Measurements from ENCODE around the gene MPPED2.

The MPPED2 gene, protein sequence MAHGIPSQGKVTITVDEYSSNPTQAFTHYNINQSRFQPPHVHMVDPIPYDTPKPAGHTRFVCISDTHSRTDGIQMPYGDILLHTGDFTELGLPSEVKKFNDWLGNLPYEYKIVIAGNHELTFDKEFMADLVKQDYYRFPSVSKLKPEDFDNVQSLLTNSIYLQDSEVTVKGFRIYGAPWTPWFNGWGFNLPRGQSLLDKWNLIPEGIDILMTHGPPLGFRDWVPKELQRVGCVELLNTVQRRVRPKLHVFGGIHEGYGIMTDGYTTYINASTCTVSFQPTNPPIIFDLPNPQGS

DNA sequence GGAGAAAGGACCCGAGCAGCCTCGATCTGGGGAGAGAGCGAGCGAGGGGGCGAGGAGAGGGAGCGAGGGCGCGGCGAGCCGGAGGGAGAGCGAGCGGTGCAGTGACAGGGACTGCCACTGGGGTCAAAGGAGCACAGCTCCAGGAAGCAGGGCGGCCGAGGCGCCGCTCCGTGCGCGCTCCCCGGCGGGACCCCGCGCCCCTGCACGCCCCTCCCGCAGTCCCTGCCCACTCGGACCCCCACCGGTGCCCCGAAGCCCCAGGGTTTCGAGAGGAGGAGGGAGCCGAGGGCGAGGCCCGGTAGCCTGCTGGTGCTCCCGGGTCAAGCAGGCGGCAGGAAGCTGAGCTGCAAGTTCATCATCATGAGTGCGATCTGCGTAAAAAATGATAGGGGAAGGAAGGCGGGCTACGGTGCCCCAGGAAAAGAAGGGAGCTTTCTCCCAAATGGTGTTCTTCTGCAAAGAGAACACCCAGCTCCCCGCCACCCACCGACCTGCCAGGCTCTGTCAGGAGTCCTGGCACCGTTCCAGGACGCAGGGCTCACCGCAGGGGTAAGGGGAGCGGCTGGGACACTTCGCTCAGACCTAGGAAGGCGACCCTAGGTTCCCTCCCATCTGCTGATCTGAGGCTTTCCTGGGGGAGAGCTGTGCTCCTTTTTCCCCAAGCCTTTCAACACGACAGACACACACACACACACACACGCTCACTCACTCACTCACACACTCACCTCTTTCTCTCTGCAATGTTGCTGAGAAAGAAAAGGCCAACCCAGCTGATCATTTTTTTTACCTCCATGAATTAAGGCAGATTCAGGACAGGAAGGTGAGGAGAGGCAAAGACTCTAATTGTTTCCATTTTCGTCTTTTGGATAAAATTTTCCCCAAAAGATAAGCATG, at the start of gene MPPED2:
TSS of gene MPPED2 (minus strand) at position 103 of the 894 bp plus-strand sequence. CDS start 5,980 bp downstream, outside the sequence.
- peak; percentile 49 for DNase-seq

DNA sequence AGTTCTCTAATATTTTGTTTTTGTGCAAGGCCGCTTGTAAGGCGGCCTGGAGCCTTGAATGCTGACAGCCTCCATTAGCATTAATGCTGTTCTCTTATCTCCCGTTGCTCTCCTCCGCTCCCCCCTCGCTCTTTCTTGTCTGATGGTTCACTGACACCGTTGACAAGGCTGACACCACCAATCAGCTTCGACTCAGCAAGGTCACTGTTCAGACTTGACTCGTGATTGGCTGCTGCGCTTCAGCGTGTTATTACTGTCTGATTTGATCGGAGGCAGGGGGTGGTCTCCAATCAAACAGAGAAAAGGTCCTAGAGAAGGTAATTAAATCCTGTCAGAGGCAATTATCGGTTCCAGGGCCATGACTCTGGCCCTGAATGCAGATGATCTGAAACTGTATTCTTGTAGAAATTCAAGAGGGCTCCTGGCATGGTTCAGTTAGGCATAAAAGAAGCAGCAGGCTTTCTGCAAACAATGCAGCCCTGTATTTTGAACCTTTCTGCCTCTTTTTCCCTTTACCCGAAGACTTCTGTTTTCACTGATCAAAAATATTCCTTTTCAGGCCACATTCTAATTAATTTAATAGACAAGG, 49.3 kb upstream of the MPPED2 start:
- DNase-seq = peak; percentile 18

DNA sequence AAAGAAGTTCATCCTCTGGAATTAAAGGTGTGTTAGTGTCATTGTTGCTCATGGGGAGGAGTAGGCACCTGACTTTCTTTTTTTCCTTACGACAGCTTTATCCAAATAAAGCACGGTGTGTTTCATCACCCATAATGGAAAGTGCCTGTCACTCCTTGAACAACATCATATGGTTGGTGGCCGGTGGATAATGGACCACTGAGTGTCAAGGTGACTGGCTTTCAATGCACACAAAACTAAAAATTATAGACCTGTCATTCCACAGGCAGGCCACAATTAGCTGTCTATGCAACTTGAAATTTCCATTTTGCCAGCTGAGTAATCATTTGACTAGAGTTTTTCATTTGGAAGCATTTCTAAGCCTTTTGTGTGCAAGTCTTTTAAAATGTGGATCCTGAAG, 45.0 kb upstream of the MPPED2 start:
- DNase-seq = no peak

DNA sequence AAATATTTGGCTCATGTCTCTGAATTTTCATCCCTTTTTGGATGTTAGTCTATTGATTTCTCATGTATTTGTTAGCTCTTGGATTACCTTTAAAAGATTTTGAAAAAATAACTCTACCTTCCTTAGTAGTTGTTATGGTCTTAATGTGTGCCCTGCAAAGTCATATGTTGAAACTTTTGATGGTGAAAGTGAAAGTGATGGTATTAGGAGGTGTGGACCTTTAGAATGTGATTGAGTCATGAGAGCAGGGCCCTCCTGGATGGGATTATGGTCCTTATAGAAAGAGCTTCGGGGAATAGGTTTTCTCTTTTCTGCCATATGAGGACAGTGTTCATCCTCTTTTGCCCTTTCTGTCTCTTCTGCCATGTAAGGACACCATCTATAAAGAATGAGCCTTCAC, 33.6 kb upstream of the MPPED2 start:
- no peak for DNase-seq

DNA sequence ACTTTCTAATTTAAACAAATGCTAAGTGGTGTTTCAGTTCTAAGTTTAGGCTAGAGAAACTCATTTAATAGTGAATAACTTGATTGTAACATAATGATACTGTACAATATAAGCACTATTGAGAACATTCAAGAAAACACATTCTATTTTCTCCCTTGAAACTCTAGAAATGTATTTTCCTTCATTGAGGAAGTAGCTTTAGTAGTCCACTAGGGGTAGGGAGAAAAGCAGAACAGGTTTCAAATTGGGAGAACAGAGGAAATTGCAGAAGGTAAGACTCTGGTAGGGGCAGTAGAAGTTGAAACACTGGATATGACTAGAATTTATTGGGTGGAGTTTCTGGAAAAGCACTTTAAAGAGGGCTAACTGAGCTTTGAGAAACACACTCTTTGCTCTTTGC, 31.6 kb upstream of the MPPED2 start:
- no peak for DNase-seq

DNA sequence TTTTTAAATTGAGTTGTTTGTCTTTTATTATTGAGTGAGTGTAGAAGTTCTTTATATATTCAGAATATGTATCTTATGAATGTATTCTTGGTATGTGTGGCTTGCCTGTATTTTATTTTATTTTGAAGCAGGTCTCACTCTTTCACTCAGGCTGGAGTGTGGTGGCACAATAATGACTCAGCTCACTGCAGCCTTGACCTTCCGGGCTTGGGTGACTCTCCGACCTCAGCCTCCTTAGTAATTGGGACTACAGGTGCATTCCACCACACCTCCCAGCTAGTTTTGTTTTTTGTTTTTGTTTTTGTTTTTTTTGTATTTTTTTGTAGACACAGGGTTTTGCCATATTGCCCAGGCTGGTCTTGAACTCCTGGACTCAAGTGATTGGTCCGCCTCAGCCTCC, 24.5 kb upstream of the MPPED2 start:
- DNase-seq = no peak

DNA sequence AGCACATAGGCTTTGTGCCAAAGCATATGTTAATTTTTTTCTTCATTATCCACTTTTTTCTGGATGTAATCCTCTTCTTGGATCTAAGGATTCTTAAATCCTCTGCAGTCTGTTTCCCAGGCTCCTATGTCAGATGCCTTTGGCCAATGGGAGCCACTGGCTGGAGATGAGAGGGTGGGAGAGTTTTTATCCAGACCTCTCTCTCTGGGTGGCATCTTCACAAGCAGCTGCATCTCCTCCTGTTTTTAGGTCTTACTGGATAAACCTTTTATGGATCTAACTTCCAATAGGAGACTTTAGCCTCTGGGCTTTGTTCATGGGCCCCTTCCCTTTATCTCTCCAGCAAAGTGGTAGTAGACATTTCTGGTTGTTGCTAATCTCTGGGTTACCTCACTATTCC, 22.4 kb upstream of the MPPED2 start:
- no peak for DNase-seq

DNA sequence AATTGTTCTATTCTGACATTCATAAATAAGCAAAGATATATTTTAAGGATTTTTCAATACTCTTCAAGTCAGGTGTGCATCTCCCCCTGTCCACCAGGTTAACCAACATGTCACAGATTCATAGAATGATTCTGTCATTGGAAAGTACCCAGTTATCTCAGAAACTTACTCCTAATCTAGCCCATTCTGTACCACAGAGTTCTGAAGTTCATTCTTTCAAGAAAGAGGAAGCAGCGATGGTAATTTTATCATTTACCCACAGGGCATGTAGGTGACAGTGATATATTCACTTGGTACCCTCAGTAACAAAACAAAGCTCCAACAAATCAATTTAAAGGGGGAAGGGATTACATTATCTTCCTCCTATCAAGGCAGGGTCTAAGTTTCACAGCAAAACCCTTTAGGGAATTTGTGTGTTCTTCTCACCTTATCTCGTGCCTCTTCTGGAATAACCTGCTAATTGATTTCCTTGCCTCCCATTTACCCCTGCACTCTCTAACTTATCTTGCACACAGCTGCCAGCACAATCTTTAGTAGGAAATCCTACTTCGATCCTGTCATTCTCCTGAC, 19.0 kb upstream of the MPPED2 start:
- DNase-seq = no peak

DNA sequence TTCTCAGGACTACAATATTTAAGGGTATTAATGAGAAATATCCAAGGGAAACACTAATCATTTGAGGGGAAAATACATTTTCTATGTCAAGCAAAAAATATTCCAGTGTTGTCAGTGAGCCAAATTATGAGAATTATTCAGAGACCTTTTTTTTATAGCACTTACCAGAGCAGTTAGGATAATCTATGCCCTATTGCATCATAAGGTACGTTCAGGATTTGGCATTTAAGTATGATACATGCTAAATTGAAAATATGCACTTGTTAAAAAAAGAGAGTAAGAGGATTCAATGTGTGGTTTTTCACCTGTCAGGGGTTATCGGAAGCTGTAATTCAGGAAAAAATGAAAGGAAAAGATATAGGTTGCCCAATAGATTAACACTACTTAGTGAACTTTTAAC, 17.2 kb upstream of the MPPED2 start:
- DNase-seq = no peak

DNA sequence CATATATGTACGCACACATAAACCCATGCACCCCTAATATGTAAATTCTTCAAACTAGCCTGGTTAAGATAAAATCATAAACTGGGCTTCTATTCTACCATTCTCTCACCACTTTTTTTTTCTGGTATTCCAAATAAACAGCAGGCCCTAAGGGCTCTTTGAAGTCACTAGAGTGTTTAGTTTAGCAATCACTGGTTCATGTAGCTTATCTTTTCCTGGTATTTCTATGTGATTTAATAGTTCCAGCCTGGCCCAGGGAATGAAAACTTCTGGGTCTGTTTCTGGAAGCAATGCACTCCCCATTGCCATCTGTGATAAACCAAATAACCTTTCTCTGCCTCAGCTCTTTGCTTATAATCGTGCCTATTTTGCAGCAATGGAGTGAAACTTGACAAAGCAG, 10.7 kb upstream of the MPPED2 start:
- no peak for DNase-seq

DNA sequence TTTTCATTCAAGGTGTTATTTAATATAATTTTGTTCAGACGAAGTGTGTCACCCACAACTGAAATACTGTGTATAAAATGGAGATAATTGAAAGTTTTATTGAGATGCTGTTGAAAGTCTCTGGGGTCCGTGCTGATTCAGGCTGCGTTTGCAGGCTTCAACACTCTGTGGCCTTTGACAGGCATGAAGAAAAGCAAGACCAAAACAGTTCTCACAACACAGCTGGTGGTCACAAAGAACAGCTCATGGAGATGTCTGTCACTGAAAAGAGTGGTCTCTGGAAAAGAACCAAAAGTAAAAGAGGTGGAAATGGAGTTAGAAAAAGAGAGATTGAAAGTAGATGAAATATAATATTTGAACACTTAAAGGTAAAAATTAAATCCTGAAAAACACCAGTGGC, 9.8 kb upstream of the MPPED2 start:
- DNase-seq = no peak

DNA sequence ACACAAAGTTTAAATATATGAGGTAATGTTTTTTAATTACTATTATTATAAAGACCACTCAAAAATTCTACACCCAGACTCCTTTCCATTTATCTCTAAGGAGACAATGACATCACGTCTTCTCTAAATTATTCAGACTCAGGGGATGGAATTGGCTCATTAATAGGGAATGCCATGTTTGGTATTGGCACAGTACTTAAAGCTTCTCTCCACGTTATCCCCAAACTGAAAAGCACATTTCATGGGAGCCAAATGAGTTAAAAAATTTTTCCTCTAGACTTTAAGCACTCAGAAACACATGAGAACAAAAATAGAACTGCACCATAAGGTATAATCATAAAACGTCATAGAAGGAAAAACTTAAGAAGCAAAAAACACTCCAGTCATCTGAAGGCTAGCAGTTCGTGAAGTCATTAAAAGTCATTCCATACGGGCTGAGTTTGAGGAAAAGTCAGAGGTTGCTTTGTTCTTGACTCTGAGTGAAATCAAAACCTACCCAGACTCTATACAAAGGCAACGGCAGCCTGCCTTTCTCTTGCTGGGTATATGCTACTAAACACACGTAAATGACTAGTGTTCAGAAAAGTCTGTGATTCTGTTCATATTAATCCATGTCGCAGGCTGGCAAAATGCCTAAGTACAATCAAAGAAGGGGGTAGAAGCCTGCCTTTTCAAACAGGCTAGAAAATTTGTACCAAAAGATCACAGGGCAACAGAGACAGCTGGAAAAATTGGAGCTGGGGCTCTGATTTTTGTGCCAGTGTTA, 8.7 kb upstream of the MPPED2 start:
- DNase-seq = no peak

DNA sequence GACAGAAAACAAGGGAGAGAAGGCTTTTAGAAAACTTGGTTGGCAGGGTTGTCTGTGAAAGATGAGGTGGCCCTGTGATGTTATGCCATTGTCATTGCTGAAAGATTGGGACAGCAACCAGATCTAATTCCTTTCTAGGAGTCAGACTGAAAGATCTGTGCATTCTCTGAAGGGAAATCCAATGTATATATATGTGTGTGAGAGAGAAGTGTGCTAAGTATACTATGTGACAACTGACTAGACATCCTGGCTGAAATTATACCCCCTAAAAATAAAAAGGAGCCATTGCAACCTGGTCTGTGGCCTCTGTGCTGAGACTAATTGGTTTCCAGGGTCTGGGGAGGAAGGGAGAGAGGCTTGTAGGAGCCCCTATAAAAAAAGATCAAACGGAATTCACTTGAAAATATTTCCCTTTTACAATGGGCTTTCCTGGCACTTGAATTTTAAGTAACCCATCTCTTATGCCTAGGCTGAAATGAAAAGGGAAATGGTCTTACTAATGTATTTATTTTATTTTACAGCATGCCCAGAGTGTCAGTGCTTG, 1.2 kb upstream of the MPPED2 start:
- DNase-seq = no peak

DNA sequence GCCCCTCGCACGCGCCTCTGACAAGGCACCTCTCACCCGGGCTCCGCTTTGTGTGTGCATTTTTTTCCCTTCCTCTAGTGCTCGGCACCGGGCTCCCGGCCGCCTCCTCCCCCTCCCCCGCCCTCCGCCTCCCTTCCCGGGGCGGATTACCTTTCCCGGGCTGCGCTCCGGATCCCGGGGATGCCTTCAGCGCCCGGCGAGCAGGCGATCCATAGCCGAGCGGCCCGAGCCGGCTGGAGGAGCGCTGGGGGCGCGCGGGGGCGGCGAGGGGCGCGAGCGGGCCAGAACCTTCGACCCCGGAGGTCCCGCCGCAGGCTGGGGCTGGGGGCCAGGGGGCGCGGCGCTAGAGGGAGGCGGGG, 282 bp downstream of the MPPED2 start:
- DNase-seq = no peak

DNA sequence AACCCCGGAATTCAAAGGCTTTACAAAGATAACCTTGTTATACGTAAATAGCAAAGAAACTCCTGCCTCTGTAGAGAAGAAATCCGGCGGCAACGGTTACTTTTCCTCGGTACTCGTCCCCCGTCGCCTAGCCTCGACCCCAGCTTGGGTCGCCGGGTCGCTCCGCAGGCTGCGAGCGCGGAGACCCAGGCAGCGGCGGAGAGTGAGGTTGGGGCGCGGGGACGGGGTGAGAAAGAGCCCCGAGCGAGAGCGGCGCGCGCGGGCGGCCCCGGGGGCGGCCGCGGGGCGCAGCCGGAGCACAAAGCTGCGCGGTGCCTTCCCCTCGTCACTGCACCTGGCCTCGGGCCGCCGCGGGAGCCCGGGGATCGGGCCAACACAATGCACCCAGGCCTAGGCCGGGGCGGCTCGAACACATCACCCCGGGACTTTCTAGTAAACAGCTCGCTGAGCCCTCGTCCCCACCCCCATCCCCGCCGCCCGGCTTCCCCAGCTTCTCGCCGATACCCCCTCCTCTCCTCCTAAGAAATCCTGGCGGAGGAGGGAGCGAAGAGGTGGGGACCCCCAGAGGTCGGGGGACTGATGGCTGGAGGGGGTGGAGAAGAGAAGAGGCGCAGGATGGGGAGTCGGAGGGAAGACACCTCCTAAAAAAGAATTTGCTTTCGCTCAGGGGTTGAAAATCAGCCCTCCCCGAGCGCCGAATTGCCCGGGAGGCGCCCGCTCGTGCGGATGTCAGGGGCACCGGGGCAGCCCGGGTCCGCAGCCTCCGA, 845 bp downstream of the MPPED2 start:
- no peak for DNase-seq

DNA sequence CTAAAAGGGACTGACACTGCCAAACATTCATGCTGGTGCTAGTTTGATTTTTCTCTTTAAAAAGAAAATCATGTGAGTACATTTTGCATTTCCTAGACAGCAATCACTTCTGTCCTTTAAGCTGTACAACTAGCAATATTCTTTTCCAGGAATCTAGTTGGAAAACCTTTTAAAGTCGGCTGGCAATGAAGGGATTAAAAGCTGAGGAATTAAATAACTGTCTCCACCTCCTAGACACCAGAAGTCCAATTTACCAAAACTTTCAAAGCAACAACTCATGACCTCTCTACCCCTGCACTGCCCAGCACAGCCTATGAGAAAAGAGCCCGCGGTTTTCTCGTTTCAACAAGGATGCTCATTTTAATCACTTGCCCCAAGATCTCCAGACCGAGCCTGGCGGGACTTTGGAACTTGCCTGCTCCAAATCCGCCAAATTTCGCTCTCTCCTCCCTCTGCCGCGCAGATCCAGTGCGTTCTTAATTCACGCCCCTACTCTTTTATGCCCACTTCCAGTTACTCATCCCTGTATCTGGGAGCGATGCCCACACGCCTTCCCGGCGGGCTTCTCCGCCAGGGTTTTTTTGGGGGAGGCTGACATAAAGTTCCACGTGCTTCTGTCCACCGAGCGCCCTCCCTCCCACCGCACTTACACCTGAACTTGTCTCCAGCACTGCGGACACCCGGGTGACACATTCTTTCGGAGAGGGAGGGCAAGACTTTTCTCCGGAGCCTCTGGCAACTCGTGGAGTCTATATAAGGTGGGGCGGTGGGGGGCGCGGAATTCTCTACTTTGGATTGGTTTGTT, 2.5 kb downstream of the MPPED2 start:
- DNase-seq = no peak

DNA sequence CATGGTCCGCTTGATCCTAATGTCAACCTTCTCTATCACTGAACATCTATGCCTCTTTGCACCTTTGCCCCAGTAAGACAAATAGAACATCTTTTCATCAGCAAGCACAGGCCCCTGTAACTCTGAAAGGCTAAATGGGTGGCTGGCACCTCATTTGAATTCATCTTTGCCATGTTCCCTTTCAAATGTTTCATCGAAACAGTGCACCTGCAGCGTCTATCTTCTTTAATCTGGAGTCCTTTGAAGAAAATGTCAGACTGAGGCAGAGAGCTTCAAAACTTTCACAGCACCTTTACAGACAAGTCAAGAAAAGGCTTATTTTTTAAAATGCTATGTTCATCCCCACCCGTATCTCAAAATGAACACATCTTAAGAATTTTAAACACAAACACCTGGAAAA, 3.4 kb downstream of the MPPED2 start:
- DNase-seq = no peak

DNA sequence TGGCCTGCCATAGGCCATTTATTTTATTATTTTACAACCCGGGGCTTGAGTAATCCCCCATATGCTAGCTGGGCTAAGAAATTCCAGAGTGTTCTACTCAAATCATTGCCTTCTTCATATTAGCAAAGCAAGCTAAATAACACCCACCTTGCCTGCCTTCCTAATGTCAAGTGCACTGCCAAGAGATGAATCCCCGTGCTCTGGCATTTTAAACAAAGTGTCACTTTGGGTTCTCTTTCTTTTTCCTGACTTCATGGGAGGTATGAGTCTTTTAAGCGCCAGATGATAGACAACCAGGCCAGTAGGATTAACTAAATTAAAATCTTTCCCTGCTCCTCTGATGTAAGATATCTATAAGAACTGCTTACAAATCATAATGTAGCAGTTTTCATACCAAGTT, 4.5 kb downstream of the MPPED2 start:
- no peak for DNase-seq

DNA sequence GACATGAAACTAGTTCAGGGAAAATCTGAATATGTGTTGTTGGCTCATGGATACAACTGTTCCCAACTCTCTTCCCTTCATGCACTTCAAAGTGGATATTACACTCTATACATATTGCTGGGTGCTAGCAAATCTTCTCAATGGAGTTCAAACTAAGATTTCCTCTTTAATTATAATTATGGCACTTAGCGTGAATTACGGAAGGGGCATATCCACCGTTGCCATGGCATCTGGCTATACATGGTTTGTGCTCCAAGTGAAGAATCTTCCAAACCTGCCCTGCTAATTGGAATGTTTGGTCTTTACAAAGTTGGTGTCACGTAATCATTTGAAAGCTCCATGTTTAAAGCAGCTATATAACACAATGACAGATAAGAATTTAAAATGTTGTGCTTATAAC, 5.6 kb downstream of the MPPED2 start:
- no peak for DNase-seq

DNA sequence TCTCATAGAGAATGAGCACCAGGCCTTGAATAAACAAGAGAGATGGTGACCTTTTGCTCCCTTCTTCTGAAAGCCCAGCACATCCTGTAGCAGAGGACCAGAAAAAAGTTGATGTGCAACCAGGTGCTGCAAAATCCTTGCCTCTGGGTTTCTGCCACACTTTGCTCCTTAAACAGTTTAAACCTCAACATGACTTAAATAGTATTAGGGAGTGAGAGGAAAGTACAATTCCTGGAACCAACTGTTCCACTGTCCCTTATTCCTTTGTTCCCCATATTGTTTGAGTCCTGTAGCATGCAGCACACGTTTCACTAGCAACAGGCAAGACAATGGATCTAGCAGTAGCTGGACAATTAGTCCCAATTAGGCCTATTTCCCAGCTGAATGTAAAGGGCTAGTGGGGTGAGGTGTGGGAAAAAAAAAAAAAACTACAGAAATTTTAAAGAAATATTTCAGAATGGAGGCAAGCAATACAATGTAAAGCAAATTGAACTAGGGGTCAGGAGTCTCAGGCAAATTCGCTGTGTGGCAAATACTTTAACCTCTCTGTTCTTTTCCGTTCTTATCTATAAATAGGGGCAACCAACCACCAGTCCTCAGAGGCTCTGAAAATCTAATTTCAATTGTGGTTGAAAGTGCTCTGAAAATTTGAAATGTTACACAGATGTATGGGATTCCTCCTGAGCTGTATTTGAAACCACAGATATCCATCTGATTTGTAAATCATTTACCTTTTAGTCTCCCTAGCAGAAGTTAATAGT, 6.6 kb downstream of the MPPED2 start:
- no peak for DNase-seq

All from NCI-H1105 (cell line).